Urinary bladder (tissue), 4 donors: Measurements from ENCODE around the gene HELQ. TPM values are rescaled to one million over a fixed set of nuclear protein-coding genes. Genes with fewer than 3 reads are reported as not detected.
A peak's percentile ranks its signal among the peaks of the same experiment; 100 is the strongest.
"Not testable (repeated sequence)": the region's sequence is repeated elsewhere in the genome, so short reads cannot be mapped to it uniquely, and the experiment has no call there.

Experiments used
- DNase-seq: peaks from one replicate; pipeline ENCODE4 v3.0.0-alpha.2; 2015; ENCODE audit errors: extremely low spot score
- H3K27ac ChIP-seq: one replicate; pipeline ENCODE4 v1.5.1; 2013; ENCODE audit warnings: low read depth, mild to moderate bottlenecking, moderate library complexity
- H3K36me3 ChIP-seq: one replicate; pipeline ENCODE4 v1.6.1; 2013; ENCODE audit warnings: mild to moderate bottlenecking, moderate library complexity; ENCODE audit not compliant: insufficient read depth
- H3K4me1 ChIP-seq: one replicate; pipeline ENCODE4 v1.6.1; 2013; ENCODE audit warnings: mild to moderate bottlenecking, moderate library complexity; ENCODE audit not compliant: insufficient read depth
- H3K4me3 ChIP-seq: one replicate; pipeline ENCODE4 v1.5.1; 2013; ENCODE audit warnings: low read depth, low read length
- WGBS: extraction: QIAGEN DNeasy Blood & Tissue Kit; methylation state at CpG from one replicate; pipeline ENCODE4 v1.1.7; 2013; 5-methylcytosine and 5-hydroxymethylcytosine counted together
- polyA plus RNA-seq: library from polyadenylated mRNA; stranded (reverse); fragments of 200-250 nt; gene quantifications from one replicate; pipeline ENCODE4 v1.2.3, GENCODE V29; 2013
- total RNA-seq: library from RNA; depleted of rRNA; stranded (reverse); fragments of >200 nt; gene quantifications from one replicate; pipeline ENCODE4 v1.2.3, GENCODE V29; 2014
- donor health status: healthy with polysubstance abuse.
- donor health status: healthy.

The HELQ gene
- 22.5 TPM for total RNA-seq
- 12.8 TPM for polyA plus RNA-seq

GRCh38 chr4:83455281-83456183 is at the start of gene HELQ, which contains the start of gene MRPS18C:
TSS of gene HELQ (minus strand) at chr4:83455823. CDS start at chr4:83455693, 130 bp downstream.
TSS of gene MRPS18C (plus strand) at chr4:83456058. CDS start at chr4:83456078, 20 bp downstream.
- Histone ChIP-seq H3K36me3 (no peaks in the 10 kb centered on the region), H3K4me1 (no peaks in the 10 kb centered on the region), H3K4me3 (peak within 1 kb of the TSS; percentile 54), H3K27ac (peak within 1 kb of the TSS; percentile 89)
- peak; percentile 99 for DNase-seq
- under 1% methylated on average over 58 of the region's 58 CpGs for WGBS

DNA sequence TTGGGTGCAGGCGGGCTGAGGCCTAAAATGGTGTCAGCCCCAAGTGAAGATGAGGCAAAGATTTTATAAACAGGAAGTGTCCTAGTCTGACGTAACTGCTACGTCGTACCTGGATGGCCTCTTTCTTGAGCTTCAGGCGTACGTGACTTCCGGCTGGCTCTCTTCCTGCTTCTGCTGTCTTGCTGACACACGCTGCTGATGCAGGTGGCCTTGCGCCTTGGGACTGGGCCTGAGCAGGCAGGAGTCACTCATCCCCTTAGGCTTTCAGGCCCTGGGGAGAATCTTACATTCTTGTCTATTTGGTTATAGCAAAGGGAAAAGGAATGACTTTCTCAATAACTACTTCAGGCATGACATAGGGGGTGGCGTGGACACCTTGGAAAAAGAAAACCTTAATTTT is 49.4 kb upstream of the HELQ start:
- Histone ChIP-seq H3K27ac (no peak overlapping the region), H3K36me3 (no peaks in the 10 kb centered on the region), H3K4me1 (no peaks in the 10 kb centered on the region), H3K4me3 (no peak overlapping the region)
- 89% methylated on average over 10 of the region's 10 CpGs for WGBS
- no peak for DNase-seq

GRCh38 chr4:83504503-83504902 is 48.9 kb upstream of the HELQ start:
- Histone ChIP-seq H3K27ac (no peak overlapping the region), H3K4me3 (no peak overlapping the region), H3K36me3 (no peaks in the 10 kb centered on the region), H3K4me1 (no peaks in the 10 kb centered on the region)
- no peak for DNase-seq
- 73% methylated on average over 4 of the region's 4 CpGs for WGBS

DNA sequence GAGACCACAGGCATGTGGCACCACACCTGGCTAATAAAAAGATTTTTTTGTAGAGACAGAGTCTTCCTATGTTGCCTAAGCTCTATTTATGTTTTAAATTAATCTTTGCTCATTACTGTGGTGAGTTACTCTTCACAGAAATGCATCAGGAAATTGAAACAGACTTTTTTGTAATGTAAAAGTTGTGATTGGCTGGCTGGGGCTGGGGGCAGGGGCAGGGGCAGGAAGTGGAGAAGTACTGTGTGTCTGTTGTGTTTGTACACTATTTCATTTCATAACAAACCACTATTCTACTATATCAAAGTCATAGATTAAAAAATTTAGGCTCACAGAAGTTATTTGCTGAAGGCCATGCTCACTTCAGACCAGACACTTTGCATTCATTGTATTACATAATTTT is 48.4 kb upstream of the HELQ start:
- H3K4me1 ChIP-seq, result no peaks in the 10 kb centered on the region

DNA sequence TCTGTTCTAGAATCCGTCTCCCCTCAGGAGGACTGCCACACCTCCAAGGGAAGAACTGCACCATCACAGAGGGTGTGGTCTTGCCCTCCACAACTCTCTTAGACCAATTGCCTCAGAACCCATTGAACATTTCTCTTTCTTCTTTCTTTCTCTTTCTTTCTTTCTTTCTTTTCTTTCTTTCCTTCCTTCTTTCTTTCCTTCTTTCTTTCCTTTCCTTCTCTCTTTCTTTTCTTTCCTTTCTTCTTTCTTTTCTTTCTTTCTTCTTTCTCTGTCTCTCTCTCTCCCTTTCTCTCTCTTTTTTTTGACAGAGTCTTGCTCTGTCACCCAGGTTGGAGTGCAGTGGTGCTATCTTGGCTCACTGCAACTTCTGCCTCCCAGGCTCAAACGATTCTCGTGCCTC is 46.0 kb upstream of the HELQ start:
- H3K4me1 ChIP-seq, H3K27ac ChIP-seq, DNase-seq, H3K4me3 ChIP-seq, H3K36me3 ChIP-seq: not testable (repeated sequence)
- 85% methylated on average over 3 of the region's 3 CpGs for WGBS

More for the DNA sequence above, 48.4 kb upstream of the HELQ start:
- Histone ChIP-seq H3K36me3 (no peaks in the 10 kb centered on the region), H3K27ac (no peak overlapping the region), H3K4me3 (no peak overlapping the region)
- no peak for DNase-seq

DNA sequence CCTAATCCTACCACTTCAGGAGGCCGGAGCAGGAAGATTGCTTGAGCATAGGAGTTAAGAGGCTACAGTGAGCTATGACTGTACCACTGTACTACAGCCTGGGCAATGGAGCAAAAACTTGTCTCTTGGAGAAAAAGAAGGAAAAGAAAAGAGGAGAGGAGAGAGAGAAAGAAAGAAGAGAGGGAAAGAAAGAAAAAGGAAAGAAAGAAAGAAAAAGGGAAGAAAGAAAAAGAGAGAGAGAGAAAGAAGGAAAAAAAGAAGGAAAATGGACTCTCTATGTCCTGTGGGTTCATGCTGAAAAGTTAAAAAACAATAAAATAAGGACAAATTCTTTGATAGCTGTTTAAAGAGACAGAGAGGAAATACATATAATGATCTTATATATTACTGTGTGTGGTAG is 42.6 kb upstream of the HELQ start:
- WGBS, result 96% methylated on average over 1 of the region's 1 CpG
- H3K4me3 ChIP-seq, result no peak overlapping the region
- no peak for DNase-seq

DNA sequence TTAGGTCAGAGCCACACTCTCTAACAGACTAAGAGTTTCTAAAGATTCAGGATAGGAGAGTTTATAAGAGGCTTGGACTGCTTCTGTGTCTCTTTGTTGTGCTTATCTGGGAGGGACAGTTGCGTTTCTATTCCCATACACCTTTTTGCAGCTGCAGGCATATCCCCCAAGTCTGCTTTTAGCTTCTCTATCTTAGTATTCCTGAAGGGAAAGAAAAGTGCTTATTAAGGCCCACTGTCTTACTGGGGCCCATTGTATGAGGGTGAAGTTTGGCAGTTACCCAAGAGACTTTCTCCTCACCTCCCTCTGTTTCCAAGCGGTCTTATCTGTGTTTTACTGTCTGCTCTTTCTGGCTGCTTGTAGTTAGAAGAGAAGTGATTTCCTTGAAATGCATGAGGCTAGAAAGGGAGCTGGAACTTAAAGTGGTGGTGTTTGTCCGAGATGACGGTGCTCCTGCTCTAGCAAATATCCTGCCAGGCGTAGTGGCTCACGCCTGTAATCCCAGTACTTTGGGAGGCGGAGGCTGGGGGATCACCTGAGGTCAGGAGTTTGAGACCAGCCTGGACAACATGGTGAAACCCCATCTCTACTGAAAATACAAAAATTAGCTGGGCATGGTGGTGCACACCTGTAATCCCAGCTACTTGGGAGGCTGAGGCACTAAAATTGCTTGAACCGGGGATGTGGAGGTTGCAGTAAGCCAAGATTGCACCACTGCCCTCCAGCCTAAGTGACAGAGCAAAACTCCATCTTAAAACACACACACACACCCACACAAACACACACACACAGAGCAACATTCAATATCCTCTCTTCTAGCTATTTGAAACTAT is 40.7 kb upstream of the HELQ start:
- not testable (repeated sequence) for H3K4me3 ChIP-seq, DNase-seq, H3K27ac ChIP-seq, H3K4me1 ChIP-seq, H3K36me3 ChIP-seq
- 56% methylated on average over 8 of the region's 8 CpGs for WGBS

More for the DNA sequence above, 42.6 kb upstream of the HELQ start:
- no peaks in the 10 kb centered on the region for H3K36me3 ChIP-seq
- no peak overlapping the region for H3K27ac ChIP-seq
- no peaks in the 10 kb centered on the region for H3K4me1 ChIP-seq

- no peak overlapping the region for H3K4me3 ChIP-seq
- 2% methylated on average over 1 of the region's 1 CpG for WGBS
- H3K36me3 ChIP-seq, result no peaks in the 10 kb centered on the region
- no peak overlapping the region for H3K27ac ChIP-seq
- H3K4me1 ChIP-seq, result no peaks in the 10 kb centered on the region
- DNase-seq, result no peak
Measured at GRCh38 chr4:83490876-83491450, 35.3 kb upstream of the HELQ start.

DNA sequence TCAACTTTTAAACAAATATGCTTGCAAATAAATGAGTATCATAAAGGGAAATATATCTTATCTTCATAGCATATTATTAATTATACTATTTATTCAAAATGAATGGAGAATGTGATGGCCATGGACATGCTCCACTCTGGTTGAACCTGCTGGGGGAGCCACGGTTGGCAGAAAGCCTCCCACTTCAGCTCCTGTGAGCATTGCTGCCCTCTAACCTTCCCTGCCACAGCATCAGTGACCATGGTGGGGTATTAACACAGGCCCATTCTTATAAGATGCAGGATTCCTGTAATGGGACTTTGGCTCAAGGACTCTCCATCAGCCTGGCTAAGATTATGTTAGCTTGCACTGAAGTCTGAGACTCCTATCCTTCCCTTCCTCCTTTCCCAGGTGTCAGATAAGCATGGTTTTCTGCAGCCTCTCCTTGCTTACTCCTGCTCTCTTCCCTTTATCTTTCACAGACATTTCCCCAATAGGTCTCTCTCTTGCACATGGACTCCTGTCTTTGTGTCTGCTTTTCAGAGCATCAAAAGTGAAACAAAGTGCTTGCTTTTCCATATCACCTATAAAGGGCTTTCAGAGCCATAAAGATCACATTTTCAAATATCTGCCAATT is 34.2 kb upstream of the HELQ start:
- Histone ChIP-seq H3K27ac (no peak overlapping the region), H3K4me1 (no peaks in the 10 kb centered on the region), H3K36me3 (no peaks in the 10 kb centered on the region), H3K4me3 (no peak overlapping the region)
- no peak for DNase-seq
- WGBS, result 42% methylated on average over 1 of the region's 1 CpG

DNA sequence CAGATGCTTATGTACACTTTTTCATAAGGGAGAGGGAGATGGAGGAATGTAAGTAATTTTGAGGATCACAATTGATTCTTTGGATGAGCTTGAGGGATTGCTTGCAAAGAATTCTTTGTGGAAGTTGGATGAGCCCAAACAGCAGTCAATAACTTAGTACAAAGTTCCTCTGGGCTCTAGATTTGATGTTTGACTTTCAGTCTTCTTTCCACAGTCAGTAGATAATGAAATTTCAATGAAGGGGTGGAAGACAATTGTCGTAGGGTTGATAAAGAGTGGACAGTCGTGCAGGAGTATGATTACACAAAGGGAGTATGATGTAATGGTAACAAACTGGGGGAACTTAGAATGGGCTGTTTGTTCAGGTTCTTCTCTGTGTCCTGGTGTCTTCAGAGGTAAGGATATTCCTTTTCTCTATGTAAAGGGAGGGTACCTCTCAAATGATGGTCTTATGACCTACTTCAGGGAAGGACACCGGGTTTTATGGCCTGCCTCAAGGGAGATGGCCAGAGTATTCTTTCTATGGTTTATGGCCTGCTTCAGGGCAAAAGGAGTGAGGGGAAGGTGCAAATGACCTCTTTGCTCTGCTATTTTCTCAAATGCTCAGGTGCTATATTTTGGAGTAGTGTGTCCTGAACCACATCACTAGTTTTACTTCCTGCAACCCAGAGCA is 31.0 kb upstream of the HELQ start:
- WGBS, result 78% methylated on average over 3 of the region's 3 CpGs
- no peak for DNase-seq
- H3K4me3 ChIP-seq, result no peak overlapping the region
- no peak overlapping the region for H3K27ac ChIP-seq
- no peaks in the 10 kb centered on the region for H3K36me3 ChIP-seq
- H3K4me1 ChIP-seq, result no peaks in the 10 kb centered on the region

- DNase-seq, result peak; percentile 78
- under 1% methylated on average over 93 of the region's 93 CpGs for WGBS
- Histone ChIP-seq H3K36me3 (no peaks in the 10 kb centered on the region), H3K4me3 (peak within 1 kb of the TSS; percentile 60), H3K4me1 (no peaks in the 10 kb centered on the region), H3K27ac (peak within 1 kb of the TSS; percentile 88)
Measured at GRCh38 chr4:83484500-83485461, 29.2 kb upstream of the HELQ start, which contains the start of gene ABRAXAS1. TSS of gene ABRAXAS1 (minus strand) at chr4:83485100. CDS start at chr4:83485072, 28 bp downstream.

DNA sequence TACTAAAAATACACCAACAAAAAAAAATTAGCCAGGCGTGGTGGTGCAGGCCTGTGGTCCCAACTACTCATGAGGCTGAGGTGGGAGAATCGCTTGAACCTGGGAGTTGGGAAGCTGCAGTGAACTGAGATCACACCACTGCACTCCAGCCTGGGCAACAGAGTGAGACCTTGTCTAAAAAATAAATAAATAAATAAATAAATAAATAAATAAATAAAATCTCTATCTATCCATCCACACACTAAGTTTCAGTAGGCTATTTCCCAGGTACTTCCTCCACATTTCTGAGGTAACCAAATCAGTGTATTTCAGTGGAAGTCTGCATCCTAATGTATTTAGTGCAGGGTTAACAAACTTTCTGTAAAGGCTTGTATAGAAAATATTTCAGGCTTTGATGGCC is 18.3 kb upstream of the HELQ start:
- 96% methylated on average over 2 of the region's 2 CpGs for WGBS
- H3K4me3 ChIP-seq, result no peak overlapping the region
- no peak for DNase-seq
- peaks cover 2% of the 10 kb centered on the region for H3K36me3 ChIP-seq
- H3K27ac ChIP-seq, result no peak overlapping the region
- H3K4me1 ChIP-seq, result no peaks in the 10 kb centered on the region
